Keratinocyte (primary cell): ENCODE measurements around the gene ALG5. TPM values are rescaled to one million over a fixed set of nuclear protein-coding genes. Genes with fewer than 3 reads are reported as not detected.

Source experiments
- DNase-seq: peaks from one replicate; pipeline ENCODE4 v3.0.0-alpha.2; 2011; ENCODE audit warnings: low read depth, missing footprints, low spot score
- FAIRE-seq: peaks from 2 replicates; lab custom pipeline; 2011; peaks lifted over from hg19 to GRCh38; lab: Jason Lieb, UNC
- H2AFZ ChIP-seq: 2 replicates; pipeline ENCODE4 v1.6.0; 2012; ENCODE audit warnings: low read length, control low read depth, inconsistent platforms; ENCODE audit not compliant: control insufficient read depth
- H3K27ac ChIP-seq: 2 replicates; pipeline ENCODE4 v1.5.1; 2011; ENCODE audit warnings: low read length; ENCODE audit not compliant: control insufficient read depth, insufficient read depth
- H3K27me3 ChIP-seq: 3 replicates; pipeline ENCODE4 v1.6.0; 2011; ENCODE audit warnings: low read length; ENCODE audit not compliant: control insufficient read depth, insufficient read depth; ENCODE audit errors: extremely low read depth
- H3K36me3 ChIP-seq, 2 experiments: 2 replicates in 1 of 2; 3 replicates in 1 of 2; pipeline ENCODE4 v1.5.1; 2011; ENCODE audit warnings: low read length in 2 of 2, mild to moderate bottlenecking in 1 of 2; ENCODE audit not compliant: control insufficient read depth in 2 of 2, insufficient read depth in 2 of 2; ENCODE audit errors: extremely low read depth in 1 of 2
- H3K4me1 ChIP-seq: 3 replicates; pipeline ENCODE4 v1.5.1; 2011; ENCODE audit warnings: low read length; ENCODE audit not compliant: control insufficient read depth, insufficient read depth; ENCODE audit errors: extremely low read depth
- H3K4me2 ChIP-seq: 3 replicates; pipeline ENCODE4 v1.6.0; 2011; ENCODE audit warnings: low read depth, low read length; ENCODE audit not compliant: control insufficient read depth, insufficient read depth; ENCODE audit errors: extremely low read depth
- H3K4me3 ChIP-seq, 3 experiments: fragments of 200-600 bp in 1 of 3; sonication (generic) in 1 of 3; 2 replicates in 2 of 3; 3 replicates in 1 of 3; pipeline ENCODE4 v1.5.1; 2011 to 2016; ENCODE audit warnings: low read length in 3 of 3, mild to moderate bottlenecking in 3 of 3, control low read depth in 2 of 3, inconsistent platforms in 1 of 3, low read depth in 1 of 3, mixed read lengths in 1 of 3, mixed run types in 1 of 3, moderate library complexity in 1 of 3; ENCODE audit not compliant: control insufficient read depth in 2 of 3, insufficient read depth in 2 of 3; ENCODE audit errors: extremely low read depth in 1 of 3
- H3K79me2 ChIP-seq: 2 replicates; pipeline ENCODE4 v1.6.0; 2012; ENCODE audit warnings: low read length; ENCODE audit not compliant: control insufficient read depth, insufficient read depth
- H3K9ac ChIP-seq: 3 replicates; pipeline ENCODE4 v1.6.0; 2011; ENCODE audit warnings: low read length; ENCODE audit not compliant: control insufficient read depth, insufficient read depth; ENCODE audit errors: extremely low read depth
- H3K9me1 ChIP-seq: 3 replicates; pipeline ENCODE4 v1.6.0; 2011; ENCODE audit warnings: low read length; ENCODE audit not compliant: control insufficient read depth, insufficient read depth; ENCODE audit errors: extremely low read depth
- H3K9me3 ChIP-seq: 2 replicates; pipeline ENCODE4 v1.5.1; 2012; ENCODE audit warnings: low read depth, low read length; ENCODE audit not compliant: control insufficient read depth
- H4K20me1 ChIP-seq: 3 replicates; pipeline ENCODE4 v1.6.0; 2011; ENCODE audit warnings: low read length; ENCODE audit not compliant: control insufficient read depth, insufficient read depth; ENCODE audit errors: extremely low read depth
- EZH2 ChIP-seq: IDR thresholded peaks from one replicate; pipeline ENCODE4 v1.6.1; 2012; ENCODE audit warnings: inconsistent platforms, mild to moderate bottlenecking, low read length, moderate library complexity
- dilution Hi-C: fragments of 300-500 bp; cut with MboI; formaldehyde crosslinking; loops from one replicate; pipeline ENCODE4 v1.7.0; 2020; ENCODE audit warnings: low sequenced_read_pairs; ENCODE audit not compliant: extremely low pct_ligation_motif_present
- polyA plus RNA-seq, 5 experiments: library from polyadenylated mRNA; depleted of rRNA in 3 of 5; stranded (reverse) in 3 of 5; stranded (forward) in 1 of 5; unstranded in 1 of 5; fragments of >200 nt; gene quantifications; 1 replicate in 1 of 5; 2 replicates in 3 of 5; 3 replicates in 1 of 5; pipeline versions ENCODE4 v1.2.1 to v1.2.3, GENCODE V29; 2011 to 2012; ENCODE audit warnings: missing spikeins in 2 of 5, low read depth in 1 of 5, low replicate concordance in 1 of 5
- TF ChIP-seq, protein P1 (sequence below), 3 experiments: IDR thresholded peaks in 1 of 3; conservative IDR thresholded peaks in 1 of 3; optimal IDR thresholded peaks in 1 of 3; 2 replicates in 2 of 3; 3 replicates in 1 of 3; pipeline versions ENCODE3 to v1.5.1; 2011; ENCODE audit warnings: low read length in 3 of 3, mild to moderate bottlenecking in 3 of 3, moderate library complexity in 2 of 3, control low read depth in 1 of 3, inconsistent platforms in 1 of 3; ENCODE audit not compliant: insufficient read depth in 2 of 3; ENCODE audit errors: extremely low read depth in 1 of 3

Gene ALG5
- polyA plus RNA-seq, 1 donor (not counting 4 experiments of a cell fraction or from before 2014, with no cell fraction given): 63.9 TPM

DNA sequence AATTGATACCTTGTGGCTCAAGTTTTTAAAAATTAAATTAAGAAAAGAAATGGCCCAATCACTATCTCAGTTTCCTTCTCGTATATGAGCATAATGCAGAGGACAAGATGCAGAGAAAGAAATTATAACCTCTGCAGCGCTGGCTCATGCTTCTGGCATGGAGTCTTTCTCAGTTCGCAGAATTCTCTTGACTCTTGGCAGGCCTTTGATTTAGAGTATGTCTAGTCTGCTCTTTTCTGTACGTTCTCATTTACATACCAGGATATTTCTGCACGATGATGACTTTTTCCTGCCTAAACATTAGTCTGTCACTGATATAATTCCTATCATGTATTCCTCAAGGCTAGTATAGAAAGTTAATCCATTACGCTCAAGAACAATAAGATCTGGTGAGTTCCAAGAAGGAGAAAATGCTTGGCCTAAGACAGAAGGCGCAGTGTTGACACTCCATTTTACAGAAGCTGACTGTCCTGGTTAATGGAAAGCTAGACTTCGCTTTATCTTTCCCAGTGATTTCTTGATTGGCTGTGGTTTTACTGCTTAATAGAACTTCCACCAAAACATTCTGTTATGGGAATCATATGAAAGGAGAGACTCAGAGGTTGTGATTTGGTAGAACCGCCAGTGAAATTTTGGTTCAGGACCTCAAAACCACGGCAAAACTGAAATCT lies 77.4 kb downstream of the ALG5 start:
- Histone ChIP-seq H3K79me2 (no peaks in the 10 kb centered on the region), H3K36me3 (no peaks in the 10 kb centered on the region), H3K27me3 (peaks cover 8% of the 10 kb centered on the region), H3K4me3 (no peak overlapping the region), H3K27ac (no peak overlapping the region), H4K20me1 (no peaks in the 10 kb centered on the region), H3K4me1 (peaks cover 5% of the 10 kb centered on the region), H3K9me1 (no peaks in the 10 kb centered on the region), H3K9ac (no peak overlapping the region), H3K9me3 (no peaks in the 10 kb centered on the region), H2AFZ (no peak overlapping the region), H3K4me2 (no peak overlapping the region)
- DNase-seq: no peak
- TF ChIP-seq, protein P1, sequence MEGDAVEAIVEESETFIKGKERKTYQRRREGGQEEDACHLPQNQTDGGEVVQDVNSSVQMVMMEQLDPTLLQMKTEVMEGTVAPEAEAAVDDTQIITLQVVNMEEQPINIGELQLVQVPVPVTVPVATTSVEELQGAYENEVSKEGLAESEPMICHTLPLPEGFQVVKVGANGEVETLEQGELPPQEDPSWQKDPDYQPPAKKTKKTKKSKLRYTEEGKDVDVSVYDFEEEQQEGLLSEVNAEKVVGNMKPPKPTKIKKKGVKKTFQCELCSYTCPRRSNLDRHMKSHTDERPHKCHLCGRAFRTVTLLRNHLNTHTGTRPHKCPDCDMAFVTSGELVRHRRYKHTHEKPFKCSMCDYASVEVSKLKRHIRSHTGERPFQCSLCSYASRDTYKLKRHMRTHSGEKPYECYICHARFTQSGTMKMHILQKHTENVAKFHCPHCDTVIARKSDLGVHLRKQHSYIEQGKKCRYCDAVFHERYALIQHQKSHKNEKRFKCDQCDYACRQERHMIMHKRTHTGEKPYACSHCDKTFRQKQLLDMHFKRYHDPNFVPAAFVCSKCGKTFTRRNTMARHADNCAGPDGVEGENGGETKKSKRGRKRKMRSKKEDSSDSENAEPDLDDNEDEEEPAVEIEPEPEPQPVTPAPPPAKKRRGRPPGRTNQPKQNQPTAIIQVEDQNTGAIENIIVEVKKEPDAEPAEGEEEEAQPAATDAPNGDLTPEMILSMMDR (optimal IDR thresholded peaks at IDR 0.05 in 1 of 3, IDR thresholded peaks at IDR 0.05 in 1 of 3, conservative IDR thresholded peaks at IDR 0.05 in 1 of 3; ENCODE audit: extremely low read depth in 1 of 3, insufficient read depth in 2 of 3, low read length in 3 of 3): no peak
- TF ChIP-seq EZH2: no peak
- FAIRE-seq: no peak
- dilution Hi-C loops: no loop called here

- Histone ChIP-seq H3K27me3 (peaks cover 11% of the 10 kb centered on the region), H3K4me2 (peak overlapping the region; percentile 49), H4K20me1 (no peaks in the 10 kb centered on the region), H3K4me1 (peaks cover 5% of the 10 kb centered on the region), H3K9ac (no peak overlapping the region), H3K36me3 (no peaks in the 10 kb centered on the region), H3K9me1 (no peaks in the 10 kb centered on the region), H3K27ac (no peak overlapping the region), H3K79me2 (no peaks in the 10 kb centered on the region), H3K9me3 (no peaks in the 10 kb centered on the region), H3K4me3 (peak overlapping the region in 1 of 3 experiments; percentile 22), H2AFZ (peak overlapping the region; percentile 42)
- FAIRE-seq (no peak), DNase-seq (no peak)
- dilution Hi-C loops: no loop called here
- TF ChIP-seq, protein P1 (optimal IDR thresholded peaks at IDR 0.05 in 1 of 3, IDR thresholded peaks at IDR 0.05 in 1 of 3, conservative IDR thresholded peaks at IDR 0.05 in 1 of 3; ENCODE audit: extremely low read depth in 1 of 3, insufficient read depth in 2 of 3, low read length in 3 of 3): no peak
- TF ChIP-seq EZH2: no peak
These were observed 78.4 kb downstream of the ALG5 start for GRCh38 chr13:36920616-36921185.
